ENCODE data around the gene FAM184A.

FAM184A gene

DNA sequence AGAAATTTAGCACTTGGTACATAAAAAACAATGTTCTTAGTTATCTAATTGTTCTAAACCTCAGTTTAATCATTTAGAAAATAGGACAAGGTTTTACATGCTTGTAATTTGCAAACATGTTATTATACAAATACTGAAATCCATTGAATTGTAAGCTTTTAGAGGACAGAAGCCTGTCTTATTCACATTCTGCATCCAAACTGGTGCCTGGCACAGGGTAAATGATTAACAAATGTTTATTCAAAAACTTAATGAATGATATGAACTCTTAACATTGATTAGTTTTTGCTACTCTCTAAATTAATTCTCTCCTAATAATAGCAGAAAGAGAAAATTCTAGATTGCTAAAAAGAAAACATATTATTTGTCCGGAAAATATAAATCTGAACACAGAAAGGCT, 85.1 kb downstream of the FAM184A start:
- DNase-seq (ENCODE audit: low spot score): no peak
- TF ChIP-seq, protein P1, sequence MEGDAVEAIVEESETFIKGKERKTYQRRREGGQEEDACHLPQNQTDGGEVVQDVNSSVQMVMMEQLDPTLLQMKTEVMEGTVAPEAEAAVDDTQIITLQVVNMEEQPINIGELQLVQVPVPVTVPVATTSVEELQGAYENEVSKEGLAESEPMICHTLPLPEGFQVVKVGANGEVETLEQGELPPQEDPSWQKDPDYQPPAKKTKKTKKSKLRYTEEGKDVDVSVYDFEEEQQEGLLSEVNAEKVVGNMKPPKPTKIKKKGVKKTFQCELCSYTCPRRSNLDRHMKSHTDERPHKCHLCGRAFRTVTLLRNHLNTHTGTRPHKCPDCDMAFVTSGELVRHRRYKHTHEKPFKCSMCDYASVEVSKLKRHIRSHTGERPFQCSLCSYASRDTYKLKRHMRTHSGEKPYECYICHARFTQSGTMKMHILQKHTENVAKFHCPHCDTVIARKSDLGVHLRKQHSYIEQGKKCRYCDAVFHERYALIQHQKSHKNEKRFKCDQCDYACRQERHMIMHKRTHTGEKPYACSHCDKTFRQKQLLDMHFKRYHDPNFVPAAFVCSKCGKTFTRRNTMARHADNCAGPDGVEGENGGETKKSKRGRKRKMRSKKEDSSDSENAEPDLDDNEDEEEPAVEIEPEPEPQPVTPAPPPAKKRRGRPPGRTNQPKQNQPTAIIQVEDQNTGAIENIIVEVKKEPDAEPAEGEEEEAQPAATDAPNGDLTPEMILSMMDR (IDR thresholded peaks at IDR 0.05; ENCODE audit: extremely low read depth, missing control alignments): no peak

DNA sequence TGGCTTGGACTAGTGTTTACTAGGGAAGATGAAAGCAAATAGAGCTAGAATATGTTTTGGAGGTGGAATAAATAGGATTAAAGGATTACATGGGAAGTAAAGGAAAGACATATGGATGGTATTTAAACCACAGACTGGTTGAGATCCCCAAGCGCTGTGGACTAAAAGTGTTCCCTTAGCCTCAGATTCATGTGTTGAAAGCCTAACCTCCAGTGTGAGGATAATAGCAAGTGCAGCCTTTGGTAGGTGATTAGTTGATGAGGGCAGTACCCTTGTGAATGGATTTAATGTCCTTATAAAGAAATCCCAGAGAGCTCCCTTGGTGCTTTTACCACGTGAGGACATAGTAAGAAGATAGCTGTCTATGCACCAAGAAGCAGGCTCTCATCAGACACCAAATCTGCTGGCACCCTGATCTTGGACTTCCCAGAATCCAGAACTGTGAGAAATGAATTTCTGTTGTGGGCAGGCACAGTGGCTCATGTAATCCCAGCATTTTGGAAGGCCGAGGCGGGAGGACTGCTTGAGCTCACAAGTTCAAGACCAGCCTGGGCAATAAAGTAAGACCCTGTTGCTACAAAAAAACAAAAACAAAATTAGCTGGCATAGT, 86.2 kb downstream of the FAM184A start:
- TF ChIP-seq, protein P1 (IDR thresholded peaks at IDR 0.05; ENCODE audit: extremely low read depth, missing control alignments): no peak

DNA sequence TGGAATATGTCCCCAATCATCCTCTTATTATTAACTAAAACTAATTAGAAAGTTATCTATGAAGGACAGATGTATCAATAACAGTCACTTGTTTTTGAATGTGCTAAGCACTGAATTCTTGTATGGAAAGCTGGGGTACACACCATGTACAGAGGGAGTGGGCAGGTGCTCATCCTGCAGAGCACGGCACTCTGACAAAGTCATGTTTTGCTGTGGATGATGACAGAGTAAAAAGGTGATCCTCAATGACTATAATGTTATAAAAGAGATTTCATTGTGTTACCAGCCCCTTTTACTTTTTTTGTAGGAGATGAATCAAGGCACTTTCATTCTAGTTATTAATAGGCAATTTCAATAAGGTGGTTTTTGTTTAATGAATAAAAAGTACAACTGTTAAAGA, 92.2 kb downstream of the FAM184A start:
- TF ChIP-seq, protein P1 (IDR thresholded peaks at IDR 0.05; ENCODE audit: extremely low read depth, missing control alignments): no peak
- no peak for DNase-seq (ENCODE audit: low spot score)

More for the DNA sequence above, 86.2 kb downstream of the FAM184A start:
- no peak for DNase-seq (ENCODE audit: low spot score)

DNA sequence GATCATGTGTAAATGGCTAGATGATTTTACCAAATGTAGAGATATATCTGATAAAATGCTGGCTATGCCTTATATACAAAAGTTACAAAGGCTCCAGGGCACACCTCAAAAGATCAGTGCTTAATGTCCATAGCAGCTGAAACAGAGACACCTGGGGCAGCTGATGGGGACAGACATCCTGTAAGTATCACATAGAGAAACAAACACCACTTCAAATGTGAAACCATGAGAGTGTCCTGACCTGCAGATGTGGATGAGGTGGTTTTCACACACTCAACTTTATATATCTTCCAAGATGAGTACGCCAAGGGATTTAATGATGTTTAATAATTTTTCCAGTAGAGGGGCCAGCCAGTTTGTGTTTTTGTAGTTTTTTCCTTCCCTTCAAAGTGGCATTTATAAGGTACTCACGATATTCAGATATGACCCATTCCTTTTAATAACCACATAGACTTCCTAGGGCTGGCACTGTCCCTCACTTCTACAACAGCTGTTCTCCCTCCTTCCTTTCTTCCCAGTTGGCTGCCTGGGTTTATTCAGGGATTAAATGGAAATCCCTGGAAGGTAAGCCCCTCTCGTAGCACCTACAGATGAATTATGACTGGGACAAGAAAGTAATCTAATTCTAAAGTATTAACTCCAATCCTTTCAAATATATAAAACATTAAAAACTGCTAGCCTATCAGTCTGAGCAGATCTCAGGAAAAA, 93.2 kb downstream of the FAM184A start:
- DNase-seq (ENCODE audit: low spot score): no peak
- TF ChIP-seq, protein P1 (IDR thresholded peaks at IDR 0.05; ENCODE audit: extremely low read depth, missing control alignments): no peak

DNA sequence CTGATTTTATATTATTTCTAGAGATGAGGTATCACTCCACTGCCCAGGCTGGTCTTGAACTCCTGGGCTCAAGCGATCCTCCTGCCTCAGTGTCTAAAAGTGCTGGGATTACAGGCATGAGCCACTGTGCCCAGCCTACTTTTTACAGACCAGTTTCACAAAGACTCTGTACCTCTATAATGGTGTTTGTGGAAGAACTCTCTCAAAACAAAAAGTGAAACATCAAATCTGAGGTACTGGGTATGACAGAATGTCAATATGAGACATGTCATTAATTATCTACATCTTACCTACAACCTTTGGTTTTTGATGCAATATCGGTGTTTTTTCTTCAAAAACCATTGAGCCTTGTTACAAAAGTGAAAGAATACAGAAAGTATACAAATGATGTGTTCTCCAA, 94.1 kb downstream of the FAM184A start:
- TF ChIP-seq, protein P1 (IDR thresholded peaks at IDR 0.05; ENCODE audit: extremely low read depth, missing control alignments): no peak
- DNase-seq (ENCODE audit: low spot score): no peak

DNA sequence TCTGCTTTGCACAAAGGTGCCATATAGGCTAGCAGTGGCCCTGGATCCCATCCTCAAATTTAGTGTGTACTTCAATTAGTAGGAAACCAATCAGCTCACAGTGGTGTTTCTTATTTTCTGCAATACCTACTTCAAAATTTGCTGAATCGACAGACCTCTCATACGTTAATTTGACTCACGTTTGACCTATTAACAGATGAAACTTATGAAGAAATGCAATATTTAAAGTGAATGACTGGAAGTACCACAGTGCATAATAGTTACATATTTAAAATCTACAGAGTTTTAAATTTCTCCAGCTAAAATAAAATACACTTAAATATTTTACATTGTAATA, 95.9 kb downstream of the FAM184A start:
- no peak for DNase-seq (ENCODE audit: low spot score)
- TF ChIP-seq, protein P1 (IDR thresholded peaks at IDR 0.05; ENCODE audit: extremely low read depth, missing control alignments): no peak

DNA sequence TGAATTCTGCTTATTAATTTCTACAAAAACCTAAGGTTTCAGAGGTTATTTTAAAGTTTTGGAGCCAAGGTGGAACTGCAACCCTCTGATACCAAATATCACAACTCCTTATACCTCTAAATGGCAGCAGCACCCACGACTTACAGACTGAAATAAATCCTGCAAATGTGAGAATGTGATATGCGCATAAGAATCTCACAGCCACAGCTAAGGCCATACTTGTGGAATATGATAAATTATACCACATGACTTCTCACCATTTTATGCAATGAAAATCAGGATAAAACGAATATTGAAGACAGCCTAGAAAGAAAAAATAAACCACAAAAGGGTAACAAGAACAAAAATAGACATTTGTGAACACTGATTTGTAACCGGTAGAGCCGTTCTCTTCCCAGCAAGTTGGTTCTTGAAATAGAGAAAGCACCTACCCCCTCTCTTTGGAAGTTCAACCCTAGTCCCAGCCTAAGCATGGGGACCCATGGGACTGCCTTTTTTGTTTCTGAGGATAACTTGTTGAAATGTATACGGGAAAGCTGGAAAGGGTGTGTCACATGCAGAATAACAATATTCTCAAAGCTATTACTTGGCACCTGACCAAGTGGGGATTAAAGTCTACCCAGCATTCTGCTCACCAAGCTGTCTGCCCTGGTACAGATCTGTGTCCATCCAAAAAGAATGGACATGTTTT, 96.4 kb downstream of the FAM184A start:
- TF ChIP-seq, protein P1 (IDR thresholded peaks at IDR 0.05; ENCODE audit: extremely low read depth, missing control alignments): no peak
- DNase-seq (ENCODE audit: low spot score): no peak
